ENCODE results near the gene ABAT. TPM values are rescaled to one million over a fixed set of nuclear protein-coding genes. Genes with fewer than 3 reads are reported as not detected.

The ABAT gene
- total RNA-seq, 2 experiments from 2014 or later, result 2.9 to 3.0 TPM

DNA sequence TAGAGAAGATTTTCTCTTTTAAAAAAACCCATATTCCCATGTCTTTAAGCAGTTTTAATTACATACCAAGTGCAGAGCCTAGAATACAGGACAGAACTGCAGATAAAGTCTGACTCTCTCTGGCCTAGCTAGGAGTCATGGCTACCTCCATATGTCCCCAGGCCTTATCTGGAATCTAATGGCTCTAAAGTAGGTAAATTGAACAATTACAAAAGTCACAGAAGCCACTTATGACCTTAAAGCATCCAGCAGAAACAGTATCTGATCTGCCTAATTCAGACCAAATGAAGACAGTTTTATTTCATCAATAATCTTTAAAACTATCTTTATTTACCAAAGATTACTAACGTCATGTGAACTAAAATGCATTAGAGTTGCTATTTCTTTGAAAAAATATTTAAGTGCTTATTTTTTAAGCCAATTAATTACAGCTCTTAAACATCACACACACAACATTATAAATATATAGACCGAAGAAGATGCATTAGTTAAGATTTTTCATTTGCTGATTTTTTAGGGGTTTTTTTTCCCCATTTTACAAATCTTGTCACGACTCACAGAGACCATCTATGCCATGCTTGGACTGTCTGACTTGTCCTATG, 152.0 kb downstream of the ABAT start:
- ChIA-PET POLR2A (no interaction called here), CTCF (no interaction called here)
- Mint-ChIP-seq H3K27me3 (ENCODE audit: low read depth) (no peaks in the 10 kb centered on the region), H3K4me3 (no peak overlapping the region), H3K27ac (no peak overlapping the region), H3K36me3 (ENCODE audit: low read depth) (peaks cover 50% of the 10 kb centered on the region), H3K9me3 (ENCODE audit: insufficient read depth) (no peaks in the 10 kb centered on the region), H3K4me1 (ENCODE audit: low read depth) (no peaks in the 10 kb centered on the region)
- DNase-seq, result no peak
- ATAC-seq, result no peak

DNA sequence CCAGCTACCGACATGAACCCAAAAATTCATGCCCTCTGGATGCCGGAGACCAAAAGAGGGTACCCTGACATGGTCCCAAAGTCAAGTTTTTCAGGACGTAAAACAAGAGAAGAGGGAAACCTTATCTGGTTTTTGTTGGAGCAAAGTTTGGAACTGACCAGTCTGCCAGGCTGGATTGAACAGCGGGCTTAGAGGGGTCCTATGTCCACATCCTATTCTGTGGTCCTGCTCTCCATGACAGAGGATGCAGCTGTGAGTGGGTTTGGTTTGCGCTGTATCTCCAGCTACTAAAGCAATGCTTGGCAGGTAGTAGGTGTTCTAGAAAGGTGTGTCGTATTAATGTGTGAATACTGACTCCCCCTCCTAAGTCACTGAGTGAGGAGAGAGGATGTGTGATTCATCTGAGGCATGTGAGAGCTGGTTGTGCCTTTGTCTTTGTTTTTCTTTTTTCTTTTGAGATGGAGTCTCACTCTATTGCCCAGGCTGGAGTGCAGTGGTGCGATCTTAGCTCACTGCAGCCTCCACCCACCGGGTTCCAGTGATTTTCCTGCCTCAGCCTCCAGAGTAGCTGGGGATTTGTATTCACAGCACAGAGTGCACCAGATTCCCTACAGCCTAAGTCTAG, 154.2 kb downstream of the ABAT start:
- Mint-ChIP-seq H3K27me3 (ENCODE audit: low read depth) (no peaks in the 10 kb centered on the region), H3K4me1 (ENCODE audit: low read depth) (peaks cover 14% of the 10 kb centered on the region), H3K36me3 (ENCODE audit: low read depth) (peaks cover 39% of the 10 kb centered on the region), H3K4me3 (no peak overlapping the region), H3K27ac (no peak overlapping the region), H3K9me3 (ENCODE audit: insufficient read depth) (no peaks in the 10 kb centered on the region)
- ChIA-PET CTCF (interaction anchor here (1.2 kb wide), 1 partner anchor 9 kb away, joined by 4 read pairs; no protein-coding TSS in a partner anchor), POLR2A (interaction anchor here (0.9 to 1.4 kb wide), 2 partner anchors 12 to 40 kb away, joined by 3 read pairs; no protein-coding TSS in a partner anchor)
- DNase-seq (no peak), ATAC-seq (no peak)

DNA sequence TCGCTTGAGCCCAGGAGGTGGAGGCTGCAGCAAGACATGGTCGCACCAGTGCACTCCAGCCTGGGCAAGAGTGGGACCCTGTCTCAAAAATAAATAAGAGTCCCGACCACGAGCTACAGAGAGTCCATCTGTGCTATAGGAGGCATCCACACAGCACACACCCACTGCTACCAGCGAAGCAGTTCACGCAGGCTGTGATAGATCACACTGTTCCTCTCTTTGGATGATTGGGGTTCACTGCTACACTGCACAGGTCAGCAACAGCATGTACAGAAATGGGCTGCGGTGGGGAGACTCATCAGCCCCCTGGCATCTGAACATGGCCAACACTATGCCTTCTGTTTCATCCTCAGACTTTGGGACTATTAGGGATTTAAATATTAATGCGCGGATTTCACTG, 157.0 kb downstream of the ABAT start:
- Mint-ChIP-seq H3K4me3 (no peak overlapping the region), H3K36me3 (ENCODE audit: low read depth) (peaks cover 31% of the 10 kb centered on the region), H3K27ac (no peak overlapping the region), H3K4me1 (ENCODE audit: low read depth) (peaks cover 14% of the 10 kb centered on the region), H3K9me3 (ENCODE audit: insufficient read depth) (no peaks in the 10 kb centered on the region), H3K27me3 (ENCODE audit: low read depth) (no peaks in the 10 kb centered on the region)
- no peak for DNase-seq
- CTCF ChIA-PET, result no interaction called here
- POLR2A ChIA-PET, result interaction anchor here (0.9 kb wide), 1 partner anchor 19 kb away, joined by 3 read pairs; no protein-coding TSS in a partner anchor
- ATAC-seq, result no peak

DNA sequence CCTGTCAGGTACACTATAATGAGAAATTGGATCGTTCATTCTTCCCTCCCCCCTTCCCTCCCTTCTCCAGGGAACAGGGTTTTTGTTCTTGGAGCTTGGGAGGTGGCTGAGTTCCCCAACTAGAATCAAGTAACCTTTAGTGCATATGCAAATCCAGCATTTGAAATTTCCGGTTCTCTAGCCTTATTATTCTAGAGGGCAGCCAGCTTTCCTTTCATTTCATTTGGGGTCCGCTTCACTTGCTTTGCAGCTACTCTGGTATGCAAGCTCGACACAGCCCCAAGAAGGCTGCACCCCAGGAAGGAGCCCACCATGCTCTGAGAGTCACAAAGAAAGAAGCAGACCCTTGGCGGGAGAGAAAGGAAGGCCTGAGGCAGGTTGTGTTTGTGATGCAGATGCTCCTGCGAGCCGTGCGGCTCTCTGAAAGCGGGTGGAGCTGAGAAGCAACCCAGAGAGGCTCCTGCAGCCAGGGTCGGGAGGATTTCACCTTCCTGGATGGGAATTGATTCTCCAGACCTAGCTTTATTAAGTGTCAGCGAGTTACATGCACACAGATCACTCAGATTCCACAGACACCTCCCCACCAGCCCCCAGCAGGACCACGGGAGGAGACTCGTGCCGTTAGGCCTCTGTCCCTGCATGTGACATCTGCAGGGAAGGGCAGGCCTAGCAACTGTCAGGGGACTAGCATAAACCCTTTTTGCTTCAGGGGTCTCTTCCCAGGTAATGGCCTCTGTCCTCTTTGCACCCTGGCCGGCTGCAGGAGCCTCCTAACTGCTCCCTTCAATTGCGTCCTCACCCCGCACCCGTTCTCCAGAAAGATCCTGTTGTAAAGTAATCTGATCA, 157.7 kb downstream of the ABAT start:
- Mint-ChIP-seq H3K27me3 (ENCODE audit: low read depth) (no peaks in the 10 kb centered on the region), H3K9me3 (ENCODE audit: insufficient read depth) (no peaks in the 10 kb centered on the region), H3K36me3 (ENCODE audit: low read depth) (peaks cover 31% of the 10 kb centered on the region), H3K4me3 (no peak overlapping the region), H3K4me1 (ENCODE audit: low read depth) (peaks cover 14% of the 10 kb centered on the region), H3K27ac (no peak overlapping the region)
- ATAC-seq (no peak), DNase-seq (no peak)
- ChIA-PET CTCF (no interaction called here), POLR2A (interaction anchor here (0.9 to 1.0 kb wide), 2 partner anchors 18 to 37 kb away, joined by 3 to 4 read pairs; partner anchors contain the start of gene CARHSP1)

DNA sequence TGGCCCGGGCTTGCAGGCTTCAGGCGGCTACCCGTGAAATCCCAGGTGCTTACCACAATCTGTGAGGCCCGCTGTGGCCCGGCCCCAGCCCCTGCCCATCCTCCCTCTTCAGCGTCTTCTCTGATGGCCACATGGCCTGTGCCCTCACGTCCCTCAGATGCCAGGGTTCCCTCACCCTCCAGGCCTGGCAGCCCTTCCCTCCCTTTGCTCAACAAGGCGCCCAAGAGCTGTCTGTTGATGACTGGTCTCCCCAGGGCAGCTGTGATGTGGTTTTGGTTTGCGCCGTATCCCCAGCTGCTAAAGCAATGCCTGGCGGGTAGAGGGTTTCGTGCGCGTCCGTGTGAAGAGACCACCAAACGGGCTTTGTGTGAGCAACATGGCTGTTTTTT, 158.3 kb downstream of the ABAT start:
- ChIA-PET POLR2A (interaction anchor here (1.0 kb wide), 1 partner anchor 36 kb away, joined by 4 read pairs; the partner anchor contains the start of gene CARHSP1), CTCF (no interaction called here)
- ATAC-seq, result no peak
- Mint-ChIP-seq H3K4me1 (ENCODE audit: low read depth) (peaks cover 14% of the 10 kb centered on the region), H3K4me3 (no peak overlapping the region), H3K36me3 (ENCODE audit: low read depth) (peaks cover 31% of the 10 kb centered on the region), H3K27me3 (ENCODE audit: low read depth) (no peaks in the 10 kb centered on the region), H3K27ac (no peak overlapping the region), H3K9me3 (ENCODE audit: insufficient read depth) (no peaks in the 10 kb centered on the region)
- DNase-seq, result no peak

Other genes starting within 250 kb of the ABAT start
- gene TMEM114, start 84.1 kb upstream of the ABAT start, total RNA-seq, result not detected
- gene METTL22, start 52.9 kb upstream of the ABAT start, total RNA-seq, result 10 to 100 TPM; 26.7 to 27.4 TPM
- gene TMEM186, start 123.0 kb downstream of the ABAT start, total RNA-seq, result 10 to 100 TPM; 11.0 to 11.1 TPM
- gene PMM2, start 123.2 kb downstream of the ABAT start, total RNA-seq, result 10 to 100 TPM; 36.9 to 37.6 TPM
- gene CARHSP1, start 194.4 kb downstream of the ABAT start, total RNA-seq, result 100 to 1,000 TPM; 209 to 217 TPM
- gene LITAFD, start 207.7 kb downstream of the ABAT start, total RNA-seq, result not detected